OCI-LY3 (cell line): ENCODE data around the gene TFEB.

ENCODE experiments used
- EZH2phosphoT487 ChIP-seq: fragments of 200-600 bp; shearing (Covaris generic); IDR thresholded peaks from 2 replicates; pipeline ENCODE4 v1.6.1; 2018; ENCODE audit warnings: antibody characterized with exemption, mixed run types, low read depth
- TF ChIP-seq, protein P1 (sequence below): fragments of 200-600, 300-600 bp; sonication (generic); IDR thresholded peaks from 2 replicates; pipeline ENCODE4 v1.5.1; 2014; ENCODE audit warnings: antibody characterized with exemption, low read length, low read depth

DNA sequence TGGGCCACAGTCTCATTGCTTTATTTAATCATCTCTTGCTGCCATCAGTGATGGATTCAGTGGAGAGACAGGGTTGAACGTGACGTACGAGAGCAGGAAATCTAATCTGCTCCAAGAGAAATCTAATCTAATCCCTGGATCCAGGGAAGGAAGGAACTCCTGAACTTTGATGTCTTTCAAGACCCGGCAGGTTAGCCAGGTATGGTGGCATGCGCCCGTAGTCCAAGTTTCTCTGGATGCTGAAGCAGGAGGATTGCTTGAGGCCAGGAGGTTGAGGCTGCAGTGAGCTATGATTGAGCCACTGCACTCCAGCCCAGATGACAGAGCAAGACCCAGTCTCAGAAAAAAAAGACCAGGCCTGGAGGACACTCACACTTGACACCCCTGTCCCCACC is 23.2 kb upstream of the TFEB start:
- TF ChIP-seq, protein P1, sequence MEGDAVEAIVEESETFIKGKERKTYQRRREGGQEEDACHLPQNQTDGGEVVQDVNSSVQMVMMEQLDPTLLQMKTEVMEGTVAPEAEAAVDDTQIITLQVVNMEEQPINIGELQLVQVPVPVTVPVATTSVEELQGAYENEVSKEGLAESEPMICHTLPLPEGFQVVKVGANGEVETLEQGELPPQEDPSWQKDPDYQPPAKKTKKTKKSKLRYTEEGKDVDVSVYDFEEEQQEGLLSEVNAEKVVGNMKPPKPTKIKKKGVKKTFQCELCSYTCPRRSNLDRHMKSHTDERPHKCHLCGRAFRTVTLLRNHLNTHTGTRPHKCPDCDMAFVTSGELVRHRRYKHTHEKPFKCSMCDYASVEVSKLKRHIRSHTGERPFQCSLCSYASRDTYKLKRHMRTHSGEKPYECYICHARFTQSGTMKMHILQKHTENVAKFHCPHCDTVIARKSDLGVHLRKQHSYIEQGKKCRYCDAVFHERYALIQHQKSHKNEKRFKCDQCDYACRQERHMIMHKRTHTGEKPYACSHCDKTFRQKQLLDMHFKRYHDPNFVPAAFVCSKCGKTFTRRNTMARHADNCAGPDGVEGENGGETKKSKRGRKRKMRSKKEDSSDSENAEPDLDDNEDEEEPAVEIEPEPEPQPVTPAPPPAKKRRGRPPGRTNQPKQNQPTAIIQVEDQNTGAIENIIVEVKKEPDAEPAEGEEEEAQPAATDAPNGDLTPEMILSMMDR, result no peak
- no peak for TF ChIP-seq EZH2phosphoT487
